NCI-H2196 treated with DMSO at 0.1 percent for 48 hours (cell line): ENCODE data around the gene CTNNA3.

ENCODE experiments used
- DNase-seq: peaks from one replicate; lab custom pipeline; 2025; ENCODE audit not compliant: unreplicated experiment; lab: John Stamatoyannopoulos, UW

The CTNNA3 gene

DNA sequence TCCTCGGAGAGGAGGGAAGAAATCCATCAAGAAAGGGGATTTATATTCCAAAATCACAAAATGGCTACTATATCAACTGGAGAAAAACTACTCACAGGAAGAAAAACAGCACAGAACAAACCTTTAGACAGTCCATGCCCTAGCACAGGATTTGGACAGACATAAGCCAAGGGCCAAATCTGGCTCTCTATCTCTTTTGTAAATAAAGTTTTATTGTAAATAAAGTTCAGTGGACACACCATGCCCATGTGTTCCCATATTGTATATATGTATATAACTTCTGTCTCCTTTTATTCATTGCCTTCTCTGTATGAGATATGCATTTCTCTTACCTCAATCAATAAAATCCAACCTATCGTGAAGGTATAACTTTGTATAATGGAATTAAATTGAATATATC is 1513.0 kb downstream of the CTNNA3 start:
- DNase-seq = no peak

DNA sequence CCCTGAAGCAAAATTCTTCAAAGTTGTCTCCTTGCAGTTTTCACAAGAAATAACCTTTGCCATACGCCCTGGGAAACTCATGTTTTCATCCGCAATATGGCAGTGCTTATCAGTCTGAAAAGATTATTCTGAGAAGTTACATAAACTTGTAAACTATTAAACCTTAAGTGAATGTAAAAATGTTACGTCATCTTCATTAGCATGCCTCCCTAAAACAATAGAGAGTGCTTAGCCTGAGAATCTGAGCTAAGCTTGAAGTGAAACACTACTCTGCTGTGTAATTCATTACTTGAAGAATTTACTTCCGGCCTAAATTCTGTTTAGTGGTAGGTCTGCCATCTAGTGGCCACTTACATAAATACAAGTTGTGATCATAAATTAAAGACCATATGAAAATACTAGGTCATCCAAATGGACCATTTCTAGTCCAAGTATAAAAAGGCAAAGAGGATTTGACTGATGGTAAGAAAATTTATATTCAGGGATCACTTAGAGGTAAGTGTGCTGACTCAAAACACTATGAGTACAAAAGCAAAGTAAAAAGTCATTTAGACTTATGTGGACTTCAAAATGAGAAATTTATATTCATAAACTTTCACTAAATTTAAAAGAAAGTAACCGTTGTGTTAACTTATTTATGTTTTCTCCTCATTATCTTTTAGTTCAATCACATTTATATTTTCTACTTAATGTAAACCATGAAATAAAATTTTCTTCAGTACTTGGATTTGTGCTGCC is 1515.2 kb downstream of the CTNNA3 start:
- peak; percentile 0 for DNase-seq

DNA sequence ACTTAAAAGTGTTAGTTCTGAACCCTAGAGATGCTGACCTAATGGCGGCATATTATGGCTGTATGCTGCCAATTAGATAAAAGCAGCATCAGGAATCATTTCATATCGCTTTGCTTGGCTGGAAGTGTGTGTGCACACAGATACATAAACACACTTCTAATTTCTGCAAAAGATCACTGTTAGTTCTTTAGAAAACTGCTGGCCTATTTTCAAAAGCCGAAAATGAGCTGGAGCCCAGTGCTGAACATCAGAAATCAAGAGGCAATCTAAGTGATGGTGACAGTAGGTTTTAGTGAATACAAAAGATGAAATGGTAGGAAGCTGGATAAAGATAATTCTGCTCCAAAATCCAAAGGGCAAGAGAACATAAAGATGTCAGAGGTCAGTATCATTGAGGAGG is 1516.0 kb downstream of the CTNNA3 start:
- DNase-seq = no peak

- DNase-seq = no peak
Measured at GRCh38 chr10:66176772-66177171, 1519.2 kb downstream of the CTNNA3 start.

GRCh38 chr10:66167816-66168215 is 1528.2 kb downstream of the CTNNA3 start:
- no peak for DNase-seq

GRCh38 chr10:66162560-66163143 is 1533.3 kb downstream of the CTNNA3 start:
- DNase-seq = no peak

DNA sequence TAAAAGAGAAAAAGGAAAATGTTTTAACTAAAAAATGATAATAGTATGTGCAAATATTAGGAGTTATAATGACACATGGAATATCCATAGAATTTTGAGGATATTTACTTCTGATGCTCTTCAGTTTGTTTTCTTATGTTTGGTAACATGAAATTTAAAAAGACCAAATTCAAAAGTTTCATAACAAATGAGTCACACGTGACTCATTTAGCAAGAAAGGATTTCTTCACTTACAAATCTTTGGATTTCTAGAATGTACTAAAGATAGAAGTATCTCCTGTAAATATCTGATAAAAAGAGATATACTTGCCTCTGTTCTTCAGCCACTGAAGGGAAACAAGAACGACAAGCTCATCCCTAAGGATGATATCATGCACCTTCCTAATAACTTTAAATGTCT is 1544.6 kb downstream of the CTNNA3 start:
- no peak for DNase-seq

- no peak for DNase-seq
Measured at GRCh38 chr10:66148312-66148711, 1547.7 kb downstream of the CTNNA3 start.

GRCh38 chr10:66144016-66144415 is 1552.0 kb downstream of the CTNNA3 start:
- DNase-seq = no peak

- no peak for DNase-seq
Measured at GRCh38 chr10:66102756-66103155, 1593.2 kb downstream of the CTNNA3 start.

- DNase-seq = no peak
Measured at GRCh38 chr10:66098595-66099480, 1597.2 kb downstream of the CTNNA3 start.

DNA sequence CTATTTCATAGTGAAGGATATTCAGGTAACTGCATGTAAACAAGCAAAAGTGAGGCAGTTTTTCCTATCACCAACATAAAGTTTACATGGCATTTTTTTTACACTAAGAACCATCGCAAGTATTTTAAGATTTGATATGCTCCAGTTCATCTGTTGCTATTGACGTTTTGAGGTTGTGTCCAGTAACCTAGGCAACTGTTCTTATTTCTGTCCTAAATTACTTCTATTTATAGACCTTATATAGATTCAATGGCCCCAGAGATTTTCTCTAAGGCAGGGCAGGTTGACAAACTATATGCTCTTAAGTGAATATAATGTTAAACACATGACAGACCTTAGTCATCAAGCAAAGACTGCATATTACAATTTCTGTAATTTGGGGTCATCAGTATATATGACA is 1600.4 kb downstream of the CTNNA3 start:
- DNase-seq = no peak

GRCh38 chr10:66085906-66086305 is 1610.1 kb downstream of the CTNNA3 start:
- no peak for DNase-seq

- DNase-seq = no peak
Measured at GRCh38 chr10:66071907-66072306, 1624.1 kb downstream of the CTNNA3 start.

DNA sequence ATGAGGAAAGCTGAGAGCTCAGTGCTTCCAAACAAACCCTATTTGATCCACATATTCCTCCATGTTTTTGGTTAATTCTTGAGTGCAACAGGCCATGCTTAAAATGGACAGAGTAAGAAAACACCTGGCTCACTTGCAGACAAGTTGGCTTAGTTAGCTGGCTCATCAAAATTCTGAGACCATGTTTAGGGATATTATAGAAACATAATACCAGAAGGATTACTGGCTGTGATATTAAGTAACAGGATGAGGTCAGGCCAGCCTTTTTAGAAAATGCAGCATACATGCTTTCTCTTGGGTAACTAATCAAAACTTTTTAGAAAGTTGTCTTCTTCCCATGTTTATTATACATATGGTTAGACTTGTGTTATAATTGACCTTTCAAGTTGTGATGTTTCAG is 1637.4 kb downstream of the CTNNA3 start:
- DNase-seq = no peak

- DNase-seq = no peak
Measured at GRCh38 chr10:66049335-66049734, 1646.7 kb downstream of the CTNNA3 start.

DNA sequence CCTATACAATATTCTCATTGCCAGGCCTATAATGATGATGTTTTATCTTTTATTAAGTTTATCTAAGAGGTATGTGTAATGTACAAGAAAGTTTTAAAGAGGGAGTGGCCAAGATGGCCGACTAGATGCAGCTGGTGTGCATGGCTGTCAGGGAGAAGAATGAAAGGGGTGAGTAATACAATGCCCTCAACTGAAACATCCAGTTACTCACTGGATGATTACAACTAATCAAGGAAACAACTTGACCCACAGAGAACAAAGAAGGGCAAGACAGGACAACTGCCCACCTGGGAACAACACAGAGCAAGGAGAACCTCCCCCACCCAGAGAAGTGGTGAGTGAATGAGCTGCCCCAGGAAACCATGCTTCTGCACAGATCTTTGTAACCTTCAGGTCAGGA is 1650.1 kb downstream of the CTNNA3 start:
- no peak for DNase-seq

DNA sequence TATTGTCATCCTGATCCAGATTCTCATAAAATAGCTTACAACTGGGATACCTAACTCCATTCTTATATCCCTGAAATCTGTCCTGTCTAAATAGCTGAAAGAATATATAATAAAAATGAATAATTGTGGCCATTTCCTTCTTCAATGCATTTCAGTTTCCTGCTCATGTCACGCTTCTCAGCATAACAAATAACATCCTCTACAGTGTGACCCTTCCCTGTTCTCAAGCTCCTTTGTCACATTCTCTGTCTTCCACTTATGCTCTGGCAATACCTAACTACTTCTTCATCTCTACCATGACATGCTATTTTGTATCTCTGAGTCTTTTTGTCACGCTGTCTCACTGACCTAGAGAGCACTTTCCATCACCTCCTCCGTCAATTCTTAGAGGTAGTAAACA is 1654.2 kb downstream of the CTNNA3 start:
- DNase-seq = no peak

- DNase-seq = no peak
Measured at GRCh38 chr10:66038623-66039022, 1657.4 kb downstream of the CTNNA3 start.

DNA sequence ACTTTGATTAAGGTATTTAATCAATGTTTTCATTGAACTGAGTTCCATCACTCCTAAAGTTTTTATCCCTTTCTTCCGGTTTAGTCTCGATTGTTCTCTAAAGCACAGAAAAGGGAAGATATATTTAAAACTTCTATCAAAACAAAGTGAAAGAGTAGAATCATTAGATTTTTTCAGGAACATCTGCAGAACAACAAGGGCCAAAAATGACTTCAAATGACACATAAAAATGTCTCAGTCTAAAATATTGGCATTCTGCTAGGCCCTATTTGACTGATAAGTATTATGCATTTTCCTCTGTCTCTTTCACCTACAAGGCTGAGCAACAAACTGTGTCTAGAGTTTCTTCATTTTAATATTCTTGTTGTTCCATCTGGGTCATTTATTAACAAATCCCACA is 1669.7 kb downstream of the CTNNA3 start:
- no peak for DNase-seq

DNA sequence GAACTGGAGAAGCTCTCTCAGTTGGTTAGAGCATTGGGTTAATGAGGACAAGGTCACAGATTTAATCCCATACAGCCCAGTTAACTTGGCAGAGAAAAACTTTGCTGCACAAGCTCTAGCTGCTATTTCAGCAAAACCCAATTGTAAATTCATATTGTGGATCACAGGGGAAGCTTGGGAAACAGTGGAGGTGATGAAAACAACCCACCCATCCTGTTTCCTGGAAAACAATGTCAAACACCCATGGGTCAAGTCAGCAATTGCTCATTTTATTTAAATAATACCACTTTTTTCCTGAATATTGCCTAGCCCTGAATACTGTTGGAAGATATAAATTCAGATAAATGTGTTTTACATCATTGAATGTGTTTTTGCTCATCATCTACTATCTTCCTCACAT is 1670.8 kb downstream of the CTNNA3 start:
- DNase-seq = no peak

DNA sequence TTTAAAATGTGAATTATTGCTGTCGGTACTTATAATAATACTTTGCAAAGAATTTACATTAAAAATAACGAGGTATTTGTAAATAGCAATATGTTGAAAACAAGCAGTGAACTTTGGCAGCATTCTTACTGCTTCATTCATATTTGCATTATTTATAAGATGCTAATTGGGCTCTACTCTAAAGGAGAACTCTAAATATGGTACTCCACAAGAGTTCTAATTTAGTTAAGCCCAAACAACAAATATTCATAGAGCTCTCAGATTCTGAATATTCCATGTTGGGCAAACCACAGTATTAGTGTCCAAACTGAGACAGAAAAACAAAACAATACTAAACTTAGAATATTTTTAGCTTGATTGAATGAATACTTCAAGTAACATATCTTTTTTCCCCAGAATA is 1674.6 kb downstream of the CTNNA3 start:
- no peak for DNase-seq
